B cell (primary cell): ENCODE results near the gene MAEA. TPM values are rescaled to one million over a fixed set of nuclear protein-coding genes. Genes with fewer than 3 reads are reported as not detected.

Experiments
- ATAC-seq: fragments of 200-7000 bp; cut with Tn5 transposase; one replicate; pipeline ENCODE4 v1.10.0; 2021; ENCODE audit warnings: low read depth, mild to moderate bottlenecking, moderate number of reproducible peaks, moderate library complexity
- CTCF ChIA-PET: fragments of 350-600 bp; sonication (Branson Sonifier 250); formaldehyde crosslinking; loops from one replicate; lab custom pipeline; 2021; ENCODE audit warnings: antibody characterized with exemption, inconsistent platforms; lab: Charles Lee
- POLR2A ChIA-PET: fragments of 350-600 bp; sonication (Branson Sonifier 250); formaldehyde crosslinking; loops from one replicate; lab custom pipeline; 2021; ENCODE audit warnings: antibody characterized with exemption; lab: Charles Lee
- DNase-seq: peaks from one replicate; pipeline ENCODE4 v3.0.0; 2013
- H2AFZ ChIP-seq: 2 replicates; pipeline ENCODE4 v1.6.1; 2012; ENCODE audit warnings: mild to moderate bottlenecking, low read depth, low read length; ENCODE audit not compliant: insufficient read depth, poor library complexity, severe bottlenecking
- H3K27ac ChIP-seq, 2 donors: 1 replicate in 1 of 2; 2 replicates in 1 of 2; pipeline ENCODE4 v1.5.1; 2012 to 2013; ENCODE audit warnings: low read length in 2 of 2, mild to moderate bottlenecking in 2 of 2, moderate library complexity in 1 of 2
- H3K27me3 ChIP-seq, 4 experiments: fragments of 200-600 bp in 1 of 4; sonication (generic) in 1 of 4; replicated peaks in 1 of 4; 1 replicate in 2 of 4; 2 replicates in 2 of 4; pipeline versions ENCODE4 v1.6.1 to v1.7.0; 2013 to 2016; ENCODE audit warnings: low read length in 3 of 4, mild to moderate bottlenecking in 2 of 4, mixed read lengths in 1 of 4, moderate library complexity in 1 of 4; ENCODE audit not compliant: insufficient read depth in 4 of 4, control insufficient read depth in 3 of 4; ENCODE audit errors: control extremely low read depth in 1 of 4
- H3K36me3 ChIP-seq, 2 experiments: replicated peaks in 1 of 2; 1 replicate in 1 of 2; 2 replicates in 1 of 2; pipeline versions ENCODE4 v1.6.1 to v1.7.1; 2013; ENCODE audit warnings: low read length in 1 of 2; ENCODE audit not compliant: insufficient read depth in 2 of 2, control insufficient read depth in 1 of 2; ENCODE audit errors: control extremely low read depth in 1 of 2, extremely low read depth in 1 of 2
- H3K4me1 ChIP-seq, 2 donors: fragments of 200-600 bp in 1 of 2; sonication (generic) in 1 of 2; 1 replicate in 1 of 2; 2 replicates in 1 of 2; pipeline versions ENCODE4 v1.5.1 to v1.6.1; 2013 to 2017; ENCODE audit warnings: low read length in 2 of 2; ENCODE audit not compliant: control insufficient read depth in 2 of 2, insufficient read depth in 2 of 2
- H3K4me2 ChIP-seq: replicated peaks from 2 replicates; pipeline ENCODE3; 2012; ENCODE audit warnings: mild to moderate bottlenecking, low read depth, low read length; ENCODE audit not compliant: poor library complexity, severe bottlenecking
- H3K4me3 ChIP-seq, 5 experiments: fragments of 200-600 bp in 1 of 5; sonication (generic) in 1 of 5; 1 replicate in 3 of 5; 2 replicates in 2 of 5; pipeline versions ENCODE4 v1.5.1 to v1.7.0; 2011 to 2016; ENCODE audit warnings: low read length in 4 of 5, mild to moderate bottlenecking in 4 of 5, low read depth in 2 of 5, control low read depth in 1 of 5, moderate library complexity in 1 of 5; ENCODE audit not compliant: insufficient read depth in 1 of 5; ENCODE audit errors: control extremely low read depth in 1 of 5, extremely low read depth in 1 of 5
- H3K79me2 ChIP-seq: fragments of 200-600 bp; sonication (generic); one replicate; pipeline ENCODE4 v1.6.0; 2016; ENCODE audit warnings: low read length; ENCODE audit not compliant: control insufficient read depth, insufficient read depth
- H3K9ac ChIP-seq: fragments of 200-600 bp; sonication (generic); 2 replicates; pipeline ENCODE4 v1.6.1; 2017; ENCODE audit warnings: mild to moderate bottlenecking, low read length, moderate library complexity
- H3K9me3 ChIP-seq, 3 donors: one replicate each; pipeline versions ENCODE4 v1.6.1 to v1.7.1; 2013; ENCODE audit warnings: low read length in 2 of 3; ENCODE audit not compliant: control insufficient read depth in 2 of 3, insufficient read depth in 1 of 3; ENCODE audit errors: control extremely low read depth in 1 of 3
- H4K20me1 ChIP-seq: 2 replicates; pipeline ENCODE4 v1.6.0; 2012; ENCODE audit warnings: mild to moderate bottlenecking, low read length; ENCODE audit not compliant: insufficient read depth, control insufficient read depth, poor library complexity, severe bottlenecking
- H3K27ac Mint-ChIP-seq: one replicate; pipeline ENCODE4 v1.8.0; 2021; ENCODE audit warnings: mixed read lengths
- H3K27me3 Mint-ChIP-seq: one replicate; pipeline ENCODE4 v1.8.0; 2021; ENCODE audit warnings: mixed read lengths
- H3K4me1 Mint-ChIP-seq: one replicate; pipeline ENCODE4 v1.8.0; 2021; ENCODE audit warnings: mixed read lengths
- H3K4me3 Mint-ChIP-seq: one replicate; pipeline ENCODE4 v1.8.0; 2021; ENCODE audit warnings: mixed read lengths
- H3K9me3 Mint-ChIP-seq: one replicate; pipeline ENCODE4 v1.8.0; 2022; ENCODE audit warnings: mixed read lengths; ENCODE audit not compliant: insufficient read depth
- EZH2 ChIP-seq: IDR thresholded peaks from 2 replicates; pipeline ENCODE4 v1.6.1; 2012; ENCODE audit warnings: borderline replicate concordance, low read depth, mild to moderate bottlenecking, moderate library complexity, low read length; ENCODE audit not compliant: insufficient read depth, poor library complexity, severe bottlenecking
- WGBS: methylation state at CpG from one replicate; pipeline ENCODE4 v1.1.5; 2013; ENCODE audit warnings: missing lambda C conversion rate; ENCODE audit not compliant: insufficient coverage; 5-methylcytosine and 5-hydroxymethylcytosine counted together
- intact Hi-C: fragments of 100-400 bp; cut with micrococcal nuclease; formaldehyde crosslinking; loops from one replicate; pipeline ENCODE4 v1.10.0; 2022
- polyA plus RNA-seq: library from polyadenylated mRNA; depleted of rRNA; stranded (reverse); fragments of >200 nt; gene quantifications from 2 replicates; pipeline ENCODE4 v1.2.3, GENCODE V29; 2012
- total RNA-seq, 2 donors: library from RNA; stranded (reverse); fragments of 120-200 nt in 1 of 2; gene quantifications; 1 replicate in 1 of 2; 2 replicates in 1 of 2; pipeline versions ENCODE4 v1.2.3 to v1.2.4, GENCODE V29; 2013 to 2022
- TF ChIP-seq, protein P1 (sequence below): fragments of 200-600 bp; IDR thresholded peaks from one replicate; pipeline ENCODE4 v1.8.0; 2022; ENCODE audit warnings: antibody characterized with exemption, mild to moderate bottlenecking

Gene MAEA
- total and polyA plus RNA-seq, 2 donors (not counting 1 experiment from before 2014, with no cell fraction given): 106 to 107 TPM

- Histone ChIP-seq H2AFZ (no peak overlapping the region), H3K9ac (no peak overlapping the region), H3K27ac (no peak overlapping the region), H3K4me3 (no peak overlapping the region), H3K36me3 (no peaks in the 10 kb centered on the region), H3K4me2 (no peak overlapping the region), H4K20me1 (peaks cover 6% of the 10 kb centered on the region), H3K4me1 (peaks cover 16 to 20% of the 10 kb centered on the region in 2 donors), H3K27me3 (no peaks in the 10 kb centered on the region), H3K9me3 (peaks cover 0 to 13% (median 8%) of the 10 kb centered on the region in 3 donors), H3K79me2 (peaks cover 38% of the 10 kb centered on the region)
- TF ChIP-seq, protein P1, sequence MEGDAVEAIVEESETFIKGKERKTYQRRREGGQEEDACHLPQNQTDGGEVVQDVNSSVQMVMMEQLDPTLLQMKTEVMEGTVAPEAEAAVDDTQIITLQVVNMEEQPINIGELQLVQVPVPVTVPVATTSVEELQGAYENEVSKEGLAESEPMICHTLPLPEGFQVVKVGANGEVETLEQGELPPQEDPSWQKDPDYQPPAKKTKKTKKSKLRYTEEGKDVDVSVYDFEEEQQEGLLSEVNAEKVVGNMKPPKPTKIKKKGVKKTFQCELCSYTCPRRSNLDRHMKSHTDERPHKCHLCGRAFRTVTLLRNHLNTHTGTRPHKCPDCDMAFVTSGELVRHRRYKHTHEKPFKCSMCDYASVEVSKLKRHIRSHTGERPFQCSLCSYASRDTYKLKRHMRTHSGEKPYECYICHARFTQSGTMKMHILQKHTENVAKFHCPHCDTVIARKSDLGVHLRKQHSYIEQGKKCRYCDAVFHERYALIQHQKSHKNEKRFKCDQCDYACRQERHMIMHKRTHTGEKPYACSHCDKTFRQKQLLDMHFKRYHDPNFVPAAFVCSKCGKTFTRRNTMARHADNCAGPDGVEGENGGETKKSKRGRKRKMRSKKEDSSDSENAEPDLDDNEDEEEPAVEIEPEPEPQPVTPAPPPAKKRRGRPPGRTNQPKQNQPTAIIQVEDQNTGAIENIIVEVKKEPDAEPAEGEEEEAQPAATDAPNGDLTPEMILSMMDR: no peak
- no peak for TF ChIP-seq EZH2
- 96% methylated on average over 10 of the region's 11 CpGs for WGBS
- Mint-ChIP-seq H3K27me3 (no peaks in the 10 kb centered on the region), H3K9me3 (peaks cover 5% of the 10 kb centered on the region), H3K4me1 (peaks cover 35% of the 10 kb centered on the region), H3K27ac (no peak overlapping the region), H3K4me3 (no peak overlapping the region)
- POLR2A ChIA-PET: no interaction called here
- DNase-seq (no peak), ATAC-seq (no peak)
- intact Hi-C loops: no loop called here
- CTCF ChIA-PET: interaction anchor here (2.0 to 6.1 kb wide), 3 partner anchors 15 to 135 kb away, joined by 6 to 88 read pairs (median 15); no protein-coding TSS in a partner anchor
Observed at GRCh38 chr4:1265351-1265750, 24.3 kb upstream of the MAEA start.
